HPDE6-E6E7 (cell line): ENCODE results near the gene CHST11.

ENCODE experiments used
- DNase-seq: peaks from one replicate; pipeline ENCODE4 v3.0.0; 2011; ENCODE audit warnings: missing footprints; ENCODE audit errors: extremely low spot score

Gene CHST11

DNA sequence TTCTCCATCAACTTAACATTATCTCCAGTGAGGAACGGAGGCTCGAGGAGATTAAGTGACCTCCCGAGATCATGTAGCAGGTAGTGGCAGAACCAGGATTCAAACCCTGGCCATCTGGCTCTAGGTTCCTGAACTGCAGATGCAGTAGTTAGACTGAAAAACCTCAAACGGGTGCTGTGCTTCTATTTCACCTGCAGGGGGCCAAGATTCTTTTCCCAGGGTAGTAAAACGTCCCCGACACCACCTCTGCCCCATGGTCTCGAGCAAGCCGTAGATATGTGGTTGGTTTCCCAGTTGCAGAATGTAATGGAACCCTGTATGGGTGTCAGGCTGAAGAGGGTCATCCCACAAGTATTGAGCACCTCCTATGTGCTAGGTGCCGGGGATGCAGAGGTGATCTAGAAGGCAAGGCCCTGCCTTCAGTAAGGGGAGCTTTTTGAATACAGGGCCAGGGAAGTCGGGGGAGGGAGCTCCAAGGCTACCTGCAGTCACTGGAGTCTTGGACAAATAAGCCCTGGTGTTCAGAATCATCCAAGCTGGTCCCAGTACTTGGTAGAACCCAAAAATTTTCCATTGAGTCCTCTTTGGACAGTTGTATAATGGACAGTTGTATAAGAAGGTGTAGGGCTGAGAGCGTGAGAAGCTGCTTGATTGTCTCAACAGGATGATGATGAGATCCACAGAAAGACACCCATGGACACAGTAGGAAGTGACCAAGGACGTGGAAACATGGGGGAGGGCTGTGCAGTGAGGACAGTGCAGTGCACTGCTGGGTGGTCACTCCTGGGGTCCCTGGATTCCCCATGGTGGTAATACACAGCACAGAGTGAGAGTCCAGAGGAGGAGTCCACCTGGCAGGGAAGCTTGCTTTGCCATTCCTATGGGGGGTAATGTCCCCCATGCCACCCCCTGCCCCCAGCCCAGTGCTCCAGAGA lies 197.2 kb downstream of the CHST11 start:
- no peak for DNase-seq

DNA sequence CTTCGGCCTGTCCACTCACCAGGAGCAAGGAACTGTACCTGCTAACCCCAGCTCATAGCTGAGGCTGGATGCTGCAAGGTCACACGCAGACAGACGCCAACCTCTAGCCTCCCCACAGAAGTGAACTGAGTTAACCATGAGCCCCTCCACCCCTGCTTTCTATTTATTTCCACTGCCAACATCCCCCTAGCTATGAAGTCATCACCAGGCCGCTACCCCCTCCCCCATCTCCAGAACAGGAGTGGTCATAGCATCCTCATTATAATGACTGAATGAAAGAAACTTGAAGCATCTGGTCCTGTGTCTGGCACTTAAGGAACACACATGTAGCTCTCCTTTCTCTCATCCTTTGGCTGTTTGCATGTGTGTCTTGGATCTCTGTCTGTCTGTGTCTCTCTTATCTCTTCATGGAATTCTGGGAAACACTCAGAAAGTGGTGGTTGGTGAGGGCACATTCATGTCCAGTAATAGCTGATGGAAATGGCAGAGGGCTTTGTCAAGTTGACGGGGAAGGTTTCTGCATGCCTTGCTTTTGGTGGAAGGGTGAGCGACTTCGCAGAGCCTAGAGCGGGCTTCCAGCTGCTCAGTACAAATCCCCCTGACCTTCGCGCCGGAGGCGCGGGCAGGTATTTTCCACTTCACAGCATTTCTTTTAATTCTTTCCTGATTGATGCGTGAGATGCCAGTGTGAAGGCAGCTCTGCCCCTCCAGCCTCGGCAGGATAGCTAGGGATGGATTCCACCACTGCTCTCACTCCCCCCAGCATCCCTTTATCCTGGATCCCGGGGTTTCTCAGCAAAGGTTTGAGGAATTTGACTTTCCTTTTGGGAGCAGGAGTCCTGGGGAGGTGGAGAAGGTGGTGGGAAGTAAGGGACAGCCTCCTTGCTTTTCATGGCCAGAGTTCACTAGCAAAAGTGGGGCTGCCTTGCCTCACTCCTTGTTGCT lies 198.2 kb downstream of the CHST11 start:
- no peak for DNase-seq

DNA sequence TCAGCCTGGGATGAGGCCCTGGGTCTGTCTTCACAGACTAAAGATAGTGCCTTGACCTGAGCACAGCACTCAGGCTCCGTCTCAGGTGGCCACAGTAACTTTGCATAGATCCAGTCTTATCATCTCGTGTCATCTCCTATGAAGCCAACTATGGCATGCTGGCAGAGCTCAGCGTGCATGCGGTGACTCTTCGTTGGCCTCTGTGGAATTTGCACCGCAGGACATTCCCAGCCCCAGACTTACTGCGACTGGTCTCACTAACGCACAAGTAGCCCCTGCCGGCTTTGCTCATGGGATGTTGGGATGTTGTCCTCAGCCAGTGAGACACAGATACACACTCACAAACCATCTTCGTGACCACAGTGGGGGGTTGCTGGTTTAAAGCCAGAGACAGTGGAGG lies 199.6 kb downstream of the CHST11 start:
- no peak for DNase-seq

DNA sequence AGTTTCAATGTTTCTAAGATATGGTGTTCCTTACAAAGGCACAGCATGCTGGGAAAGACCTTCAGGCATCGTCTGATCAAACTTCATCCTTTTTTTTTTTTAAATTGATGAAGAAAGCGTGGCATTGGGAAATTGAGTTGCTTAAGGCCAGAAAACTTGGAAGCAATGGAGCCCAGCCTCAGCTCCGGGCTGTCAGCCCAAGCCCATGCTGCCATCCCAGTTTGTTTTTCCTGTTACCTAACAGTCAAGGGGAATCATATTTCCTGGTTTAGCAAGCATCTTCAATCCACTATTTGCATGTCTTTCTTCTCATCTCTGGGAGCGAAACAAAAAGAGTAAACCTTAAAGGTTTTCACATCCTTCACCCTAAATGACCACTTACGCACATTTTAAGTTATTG lies 200.2 kb downstream of the CHST11 start:
- DNase-seq, result no peak

DNA sequence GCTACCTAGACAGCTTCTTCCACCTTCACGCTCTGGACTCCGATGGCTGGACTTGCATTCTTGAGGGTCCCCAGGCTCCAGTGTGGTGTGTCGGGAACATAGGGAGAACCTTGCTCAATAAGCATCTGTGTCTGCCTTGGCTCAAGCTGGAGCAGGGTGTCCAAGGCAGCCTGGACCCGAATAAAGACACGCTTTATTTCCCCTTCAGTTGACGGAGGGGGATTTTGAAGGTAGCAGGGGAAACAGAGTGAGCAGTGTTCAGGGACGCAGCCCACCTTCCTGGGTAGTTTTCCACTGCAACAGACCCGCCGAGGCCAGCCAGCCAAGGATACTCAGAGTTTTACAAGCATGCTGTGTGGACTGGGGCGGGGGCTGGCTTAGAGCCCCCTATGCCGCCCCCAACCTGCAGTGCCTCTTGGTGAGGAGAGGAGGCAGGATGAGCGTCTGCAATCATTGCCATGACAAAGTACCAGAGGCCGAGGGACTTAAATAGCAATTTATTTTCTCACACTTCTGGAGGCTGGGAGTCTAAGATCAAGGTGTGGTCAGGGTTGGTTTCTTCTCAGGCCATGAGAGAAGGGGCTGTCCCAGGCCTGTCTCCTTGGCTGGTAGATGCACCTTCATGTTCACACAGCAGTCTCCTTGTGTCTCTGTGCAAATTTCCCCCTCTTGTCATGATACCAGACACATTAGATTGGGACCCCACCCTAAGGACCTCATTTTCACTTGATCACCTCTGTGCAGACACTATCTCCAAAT lies 201.2 kb downstream of the CHST11 start:
- no peak for DNase-seq

DNA sequence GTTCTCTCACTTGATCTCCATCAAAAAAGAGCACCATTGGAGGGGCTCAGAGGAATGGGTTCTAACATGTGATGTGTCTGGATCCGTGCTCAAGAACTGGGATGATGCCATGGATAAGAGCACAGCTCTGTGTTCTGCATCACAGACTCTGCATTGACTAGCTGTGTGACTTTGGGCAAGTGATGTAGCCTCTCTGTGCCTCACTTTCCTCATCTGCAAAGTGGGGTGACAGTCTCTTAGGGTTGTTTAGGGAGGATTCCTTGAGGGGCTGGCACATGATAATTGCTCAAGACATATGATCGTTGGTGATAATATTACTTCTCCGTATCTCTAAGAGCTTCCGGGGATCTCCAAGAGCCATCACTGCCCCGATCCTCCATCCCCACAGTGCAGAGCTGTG lies 202.3 kb downstream of the CHST11 start:
- DNase-seq, result no peak

DNA sequence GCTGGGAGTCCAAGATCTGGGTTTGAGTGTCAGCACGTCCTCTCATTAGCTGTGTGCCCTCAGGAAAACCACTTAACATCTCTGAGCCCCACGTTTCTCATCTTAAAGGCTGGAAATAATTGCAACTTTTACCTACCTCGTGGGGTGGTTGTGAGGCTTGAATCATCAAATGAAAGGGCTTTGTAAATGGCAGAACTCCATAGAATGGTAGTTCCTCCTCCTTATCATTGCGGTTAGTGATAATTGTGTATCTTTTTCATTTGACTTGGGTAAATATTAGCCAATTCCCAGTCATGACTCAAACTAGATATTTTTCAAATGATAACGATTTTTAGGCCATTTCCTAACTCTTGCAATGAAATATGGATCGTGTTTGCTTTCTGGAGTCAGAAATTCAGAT lies 205.5 kb downstream of the CHST11 start:
- DNase-seq, result no peak

DNA sequence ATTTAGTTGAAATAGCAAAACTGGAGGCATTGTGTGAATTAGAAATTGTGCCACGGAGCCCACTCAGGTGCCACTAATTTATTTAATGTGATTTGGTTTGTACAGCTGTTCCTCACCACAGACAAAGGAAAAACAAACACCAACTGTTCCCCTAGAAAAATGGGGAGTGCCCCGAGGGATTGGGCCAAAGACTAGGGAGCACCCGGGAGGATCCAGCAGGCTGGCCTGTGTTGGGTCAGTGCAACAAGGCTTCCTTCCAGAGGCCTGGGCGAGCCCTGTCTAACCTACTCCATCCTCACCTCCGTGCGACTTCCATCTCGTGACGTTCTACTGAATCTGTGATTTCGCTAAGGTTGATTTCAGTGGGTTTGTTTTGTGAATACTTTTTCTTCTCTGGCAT lies 206.2 kb downstream of the CHST11 start:
- no peak for DNase-seq

DNA sequence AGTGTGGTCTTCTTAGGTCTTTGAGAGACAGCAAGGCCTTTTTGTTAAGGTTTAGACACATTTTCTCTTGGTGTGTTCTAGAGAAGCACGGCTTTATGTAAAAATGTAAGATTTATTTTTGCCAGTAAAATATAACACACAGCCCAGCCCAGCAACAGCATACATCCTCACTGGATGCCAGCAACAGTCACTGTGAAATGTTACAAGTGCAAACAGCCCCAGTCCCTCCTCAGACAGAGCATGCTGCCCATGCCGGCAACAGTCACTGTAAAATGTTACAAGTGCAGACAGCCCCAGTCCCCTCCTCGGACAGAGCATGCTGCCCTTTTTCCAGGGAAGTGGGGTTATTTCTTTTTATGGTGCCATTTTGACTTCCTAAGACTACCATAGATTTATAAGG lies 207.6 kb downstream of the CHST11 start:
- no peak for DNase-seq

DNA sequence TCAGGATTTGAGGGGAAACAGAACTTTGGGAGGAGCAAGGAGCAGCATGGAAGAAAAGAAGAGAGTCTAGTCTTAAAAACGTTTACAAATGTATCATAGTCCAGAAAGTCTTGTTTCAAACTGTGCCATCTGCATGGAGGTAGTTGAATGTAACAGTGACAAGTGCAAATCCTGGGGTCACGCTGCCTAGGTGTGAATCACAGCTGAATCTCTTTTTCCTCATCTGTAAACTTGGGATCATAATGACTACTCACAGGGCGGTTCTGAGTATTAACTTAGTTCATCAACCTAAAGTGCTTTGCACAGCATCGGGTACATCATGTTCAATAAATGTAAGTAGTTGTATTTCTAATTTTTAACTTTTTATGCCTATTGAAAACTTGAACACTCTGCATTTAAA lies 208.5 kb downstream of the CHST11 start:
- no peak for DNase-seq

DNA sequence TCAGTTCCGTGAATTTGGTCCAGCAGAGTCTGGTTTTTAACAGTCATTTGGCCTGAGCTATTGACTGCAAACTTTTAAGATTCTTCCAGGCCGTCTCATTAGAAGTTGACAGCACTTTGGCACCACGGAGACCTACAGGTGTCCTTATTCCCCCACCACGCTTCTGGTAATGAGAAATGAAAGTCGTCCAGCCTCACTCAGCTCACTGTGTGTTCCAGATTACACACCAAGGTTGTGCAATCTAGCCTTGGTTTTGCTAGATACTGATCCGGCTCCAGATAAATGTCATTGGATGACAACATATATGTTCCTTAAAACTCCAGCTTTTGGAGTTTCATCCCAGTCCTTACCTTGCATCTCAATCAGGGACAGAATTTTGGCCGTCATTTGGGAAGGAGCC lies 210.4 kb downstream of the CHST11 start:
- no peak for DNase-seq

DNA sequence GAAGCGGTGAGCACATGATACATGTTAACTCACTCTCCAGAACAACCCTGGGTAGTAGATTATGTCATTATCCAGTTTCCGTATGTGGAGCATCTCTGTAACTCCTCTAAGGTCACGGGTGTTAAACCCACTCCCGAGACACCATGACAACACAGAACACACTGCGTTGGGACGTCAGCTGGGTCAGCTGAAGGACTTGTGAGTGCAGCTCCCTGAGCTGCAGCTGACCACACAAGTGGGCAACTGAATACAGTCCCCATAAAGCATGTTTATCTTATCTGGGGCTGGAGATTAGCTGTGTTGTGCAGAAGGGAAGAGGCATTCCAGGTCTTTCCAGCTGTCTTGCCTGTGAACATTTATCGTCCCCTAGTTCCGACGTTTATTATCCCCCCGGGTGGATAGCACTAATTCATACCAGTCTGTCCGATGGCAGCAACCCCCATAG lies 211.5 kb downstream of the CHST11 start:
- DNase-seq, result no peak

DNA sequence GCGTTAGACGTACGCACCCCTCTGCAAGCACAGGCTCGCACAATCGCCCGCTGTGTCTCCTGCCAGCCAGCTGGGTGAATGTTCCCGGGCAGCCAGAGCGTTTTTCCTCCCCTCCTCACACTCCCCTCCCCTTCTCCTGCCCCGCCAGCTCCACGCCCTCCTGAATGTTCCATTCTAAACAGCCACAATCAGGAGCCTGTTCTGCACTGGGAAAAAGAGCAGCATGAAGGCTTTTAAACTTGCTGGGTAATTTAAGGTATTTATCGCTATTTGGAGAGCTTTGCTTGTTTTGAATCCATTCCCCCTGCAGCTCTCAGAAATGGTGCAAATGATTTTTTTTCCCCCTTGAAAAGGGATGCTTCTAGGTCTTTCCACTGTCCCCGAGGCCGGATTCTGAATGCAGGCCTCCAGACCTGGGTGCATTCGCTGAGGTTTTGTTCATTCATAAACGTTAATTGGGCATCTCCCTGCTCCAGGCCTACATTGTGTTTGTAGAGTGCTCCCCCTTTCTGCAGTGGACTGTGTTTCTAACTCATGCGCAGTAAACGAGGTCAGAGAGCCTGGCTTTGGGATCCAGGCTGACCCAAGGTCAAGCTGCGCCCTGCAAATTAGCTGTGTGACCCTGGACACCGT lies 212.5 kb downstream of the CHST11 start:
- DNase-seq, result no peak

DNA sequence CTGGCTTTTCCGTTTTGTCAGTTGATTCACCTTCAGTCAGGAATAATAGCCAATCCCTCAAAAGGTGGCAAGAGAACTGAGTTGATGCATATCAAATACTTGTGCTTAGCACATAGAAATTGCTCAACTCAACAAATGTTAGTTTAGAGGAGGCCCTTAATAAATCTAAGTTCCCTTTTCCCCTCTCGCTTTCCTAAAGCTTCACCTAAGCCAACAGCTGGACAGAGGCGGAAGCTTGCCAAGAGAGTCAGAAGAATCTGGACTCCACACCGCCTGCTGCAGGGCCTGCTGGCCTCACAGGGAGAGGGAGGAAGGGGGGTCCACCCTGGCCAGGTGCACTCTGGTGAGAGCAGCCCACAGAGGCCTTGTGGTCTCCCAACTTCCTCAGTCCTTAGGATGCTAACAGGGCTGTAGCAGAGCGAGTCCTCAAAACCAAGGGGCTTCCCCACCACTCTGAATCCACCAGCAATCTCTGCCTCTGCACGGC lies 213.1 kb downstream of the CHST11 start:
- DNase-seq, result no peak

DNA sequence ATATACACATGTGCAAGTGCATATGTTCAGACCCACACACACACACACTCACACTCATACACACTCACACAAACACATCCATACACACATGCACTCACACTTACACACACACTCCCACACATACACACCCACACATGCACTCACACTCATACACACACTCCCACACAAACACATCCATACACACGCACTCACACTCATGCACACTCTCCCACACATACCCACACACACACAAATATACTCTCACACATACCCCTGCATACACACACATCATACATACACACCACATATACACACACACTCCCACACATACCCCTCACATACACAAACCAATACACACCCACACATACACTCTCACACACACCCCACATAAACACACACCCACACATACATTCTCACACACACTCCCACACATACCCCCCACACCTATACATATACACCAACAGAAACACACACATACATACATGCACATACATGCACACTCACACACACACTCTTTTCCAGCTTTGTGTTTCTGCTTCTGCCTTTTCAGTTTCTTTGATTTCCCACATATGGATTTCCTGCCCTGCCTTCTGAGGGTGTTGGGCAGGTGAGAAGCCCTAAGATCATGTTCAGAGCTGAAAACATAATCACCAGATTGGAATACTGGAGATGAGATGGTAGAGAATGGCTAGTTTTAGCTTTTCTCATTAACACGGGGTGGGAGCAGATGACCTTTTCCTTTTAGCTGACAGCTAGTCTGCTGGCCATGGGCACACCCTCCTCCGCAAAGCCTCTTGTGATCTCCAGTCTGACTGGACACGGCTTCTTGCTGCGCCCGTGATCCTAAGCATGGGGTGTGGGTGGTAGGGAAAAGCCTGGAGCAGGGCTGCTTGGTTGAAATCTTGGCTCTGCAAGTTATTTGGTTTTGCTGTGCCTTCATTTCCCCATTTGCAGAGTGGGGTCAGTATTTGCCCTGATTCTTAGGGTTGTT lies 214.0 kb downstream of the CHST11 start:
- DNase-seq, result no peak

DNA sequence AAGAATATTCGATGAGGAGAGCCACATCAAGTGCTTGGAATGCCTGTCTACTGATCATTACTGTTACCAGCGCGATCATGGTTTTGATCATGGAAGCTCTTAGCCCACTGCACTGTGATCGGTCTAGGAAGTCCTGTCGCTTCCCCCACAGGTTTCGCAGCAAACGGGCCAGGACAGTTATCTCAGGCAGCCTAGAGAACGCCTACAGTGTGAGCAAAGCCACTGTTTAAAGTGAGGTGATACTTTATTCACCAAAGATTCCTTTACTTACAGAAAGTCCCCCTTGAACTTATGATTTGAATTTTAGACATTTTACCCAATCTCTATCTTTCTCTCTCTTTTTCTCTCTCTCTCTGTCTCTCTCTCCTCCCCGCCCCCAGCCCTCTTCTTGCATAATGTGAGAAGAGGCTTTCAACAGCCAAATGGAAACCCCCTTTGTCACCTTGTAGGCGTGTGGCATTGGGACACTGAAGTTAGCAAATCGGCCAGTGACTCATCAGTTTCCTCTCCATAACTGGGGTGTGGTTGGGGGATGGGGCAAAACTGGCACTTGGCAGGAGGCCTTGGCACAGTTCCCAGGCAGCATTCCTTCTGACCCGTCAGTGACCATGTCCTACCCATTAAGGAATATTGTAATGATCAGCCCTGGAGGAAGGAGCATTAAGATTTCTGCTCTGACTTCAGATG lies 214.8 kb downstream of the CHST11 start:
- DNase-seq, result peak; percentile 54

DNA sequence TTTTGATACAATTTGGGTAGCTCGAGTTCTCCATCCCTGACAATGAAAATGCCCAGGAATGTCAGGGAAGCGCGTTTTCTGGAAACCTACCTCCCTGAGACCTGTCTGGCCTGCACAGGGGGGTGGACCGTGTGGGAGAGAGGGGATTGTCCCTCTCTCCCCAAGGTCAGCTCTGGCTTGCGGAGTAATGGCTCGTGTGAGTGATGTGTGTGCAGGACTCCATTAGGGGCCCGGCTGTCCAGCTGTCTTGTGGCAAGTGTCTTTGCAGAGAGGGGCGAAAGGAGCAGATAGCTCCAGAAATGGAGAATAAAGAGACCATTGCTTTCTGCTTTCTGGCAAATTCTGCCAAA lies 215.3 kb downstream of the CHST11 start:
- DNase-seq, result no peak

DNA sequence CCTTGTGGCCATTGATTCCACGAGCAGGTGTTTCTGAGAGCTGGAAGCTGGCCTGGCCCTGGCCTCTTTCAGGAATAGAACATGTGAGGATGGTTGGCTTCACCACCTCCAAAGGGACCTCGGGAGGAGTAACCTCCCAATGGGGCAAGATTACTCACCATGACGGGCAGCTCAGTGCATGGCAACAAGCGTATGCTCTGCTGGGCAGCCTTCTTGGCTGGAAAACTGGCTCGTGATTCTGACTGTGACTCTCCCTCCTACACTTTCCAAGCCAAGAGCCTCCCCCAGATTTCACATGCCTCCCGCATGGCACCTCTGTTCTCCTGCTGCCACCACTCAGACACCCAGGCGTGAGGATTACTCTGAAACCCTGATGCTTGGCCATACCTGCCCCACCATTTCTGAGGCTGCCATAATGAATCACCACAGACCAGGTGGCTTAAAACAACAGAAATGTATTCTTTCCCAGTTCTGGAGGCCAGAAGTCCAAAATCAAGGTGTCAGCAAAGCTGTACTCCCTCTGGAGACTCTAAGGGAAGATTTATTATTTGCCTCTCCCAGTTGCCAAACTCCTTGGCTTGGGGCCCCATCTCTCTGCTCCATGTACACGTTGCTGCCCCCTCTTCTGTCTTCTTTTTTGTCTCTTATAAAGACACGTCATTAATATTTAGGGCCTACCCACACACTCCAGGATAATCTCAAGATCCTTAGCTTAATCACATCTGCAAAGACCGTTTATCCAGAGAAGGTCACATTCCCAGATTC lies 215.9 kb downstream of the CHST11 start:
- DNase-seq, result no peak

DNA sequence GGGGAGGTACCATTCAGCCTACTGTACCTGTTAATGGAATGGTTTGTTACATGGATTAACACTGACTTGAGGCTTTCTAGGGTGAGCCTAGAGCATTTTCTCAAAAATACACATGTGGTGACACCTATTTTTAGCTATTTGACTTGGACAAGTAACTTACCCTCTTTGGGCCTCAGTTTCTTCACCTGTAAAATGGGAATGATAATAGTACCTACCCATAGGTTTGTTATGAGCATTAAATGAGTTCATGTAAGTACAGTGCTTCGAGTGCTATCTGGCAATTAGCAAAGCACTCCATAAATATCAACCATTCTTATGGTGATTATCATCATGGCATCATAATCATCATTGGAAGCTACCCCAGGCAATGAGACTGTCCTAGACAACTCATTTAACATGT lies 216.5 kb downstream of the CHST11 start:
- no peak for DNase-seq
